Muscle of leg (tissue), 11 donors: ENCODE measurements around the gene SHB. TPM values are rescaled to one million over a fixed set of nuclear protein-coding genes. Genes with fewer than 3 reads are reported as not detected.

Experiments used
- DNase-seq: peaks from one replicate; pipeline ENCODE4 v3.0.0; 2013
- H3K27ac ChIP-seq: one replicate; pipeline ENCODE4 v1.5.1; 2013; ENCODE audit warnings: mild to moderate bottlenecking, low read length, control low read depth
- H3K27me3 ChIP-seq: one replicate; pipeline ENCODE4 v1.6.1; 2013; ENCODE audit warnings: low read length; ENCODE audit not compliant: control insufficient read depth, insufficient read depth
- H3K36me3 ChIP-seq: one replicate; pipeline ENCODE4 v1.6.1; 2013; ENCODE audit warnings: low read length; ENCODE audit not compliant: control insufficient read depth, insufficient read depth
- H3K4me1 ChIP-seq: one replicate; pipeline ENCODE4 v1.6.1; 2013; ENCODE audit warnings: low read length; ENCODE audit not compliant: control insufficient read depth, insufficient read depth
- H3K4me3 ChIP-seq: one replicate; pipeline ENCODE4 v1.5.1; 2013; ENCODE audit warnings: low read length, control low read depth
- H3K9me3 ChIP-seq: replicated peaks from 2 replicates; pipeline ENCODE4 v1.6.1; 2013; ENCODE audit warnings: low read depth, low read length; ENCODE audit not compliant: control insufficient read depth
- WGBS: methylation state at CpG from one replicate; pipeline ENCODE4 v1.1.5; 2013; ENCODE audit warnings: missing lambda C conversion rate; ENCODE audit not compliant: insufficient coverage; 5-methylcytosine and 5-hydroxymethylcytosine counted together
- polyA plus RNA-seq, 8 donors: library from polyadenylated mRNA; unstranded; fragments of 120-200 nt; gene quantifications; one replicate each; pipeline versions ENCODE4 v1.2.1 to v1.2.3, GENCODE V29; 2013; ENCODE audit warnings: inconsistent platforms in 1 of 8, low replicate concordance in 1 of 8; ENCODE audit not compliant: insufficient read length in 8 of 8, insufficient read depth in 1 of 8
- total RNA-seq: library from RNA; stranded (reverse); fragments of 120-200 nt; gene quantifications from one replicate; pipeline ENCODE4 v1.2.4, GENCODE V29; 2013

SHB gene
- total and polyA plus RNA-seq, 9 donors, result 5.0 to 9.1 (median 6.2) TPM

DNA sequence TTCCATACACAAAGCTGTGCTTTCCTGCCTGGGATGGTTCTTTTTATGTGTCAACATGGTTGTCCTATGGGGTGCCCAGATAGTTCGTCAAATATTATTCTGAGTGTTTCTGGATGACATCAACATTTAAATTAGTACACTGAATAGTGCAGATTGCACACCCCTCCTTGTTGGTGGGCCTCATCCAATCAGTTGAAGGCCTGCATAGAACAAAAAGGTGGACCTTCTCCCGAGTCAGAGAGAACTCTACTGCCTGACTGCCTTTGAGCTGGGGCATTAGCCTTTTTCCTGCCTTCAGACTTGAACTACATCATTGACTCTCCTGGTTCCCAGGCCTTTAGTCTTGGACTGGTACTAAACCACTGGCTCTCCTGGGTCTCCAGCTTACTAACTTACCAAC, 80.4 kb downstream of the SHB start:
- DNase-seq, result no peak
- WGBS, result 54% methylated on average over 1 of the region's 2 CpGs
- Histone ChIP-seq H3K9me3 (no peaks in the 10 kb centered on the region), H3K27ac (peak overlapping the region; percentile 76), H3K36me3 (no peaks in the 10 kb centered on the region), H3K27me3 (no peaks in the 10 kb centered on the region), H3K4me1 (peaks cover 58% of the 10 kb centered on the region), H3K4me3 (no peak overlapping the region)

DNA sequence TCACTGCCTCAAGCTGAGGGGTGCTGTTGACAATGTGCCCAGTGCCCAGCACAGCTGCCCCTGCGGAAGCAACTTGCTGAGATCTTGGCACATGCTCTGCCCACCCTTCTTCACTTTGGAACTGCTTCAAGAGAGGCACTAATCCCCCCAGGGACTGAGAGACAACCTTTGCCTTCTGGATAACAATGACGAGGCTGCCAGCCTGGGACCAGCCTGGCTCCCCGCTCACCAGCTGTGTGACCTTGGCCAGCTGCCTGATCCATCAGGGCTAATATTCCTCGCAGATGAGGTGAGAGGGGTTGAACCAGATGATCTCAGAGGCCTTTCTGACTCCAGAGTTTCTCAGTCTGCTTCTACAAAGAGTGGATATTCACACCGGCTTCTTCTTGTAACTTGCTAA, 81.0 kb downstream of the SHB start:
- no peak overlapping the region for H3K4me3 ChIP-seq
- H3K27me3 ChIP-seq, result no peaks in the 10 kb centered on the region
- H3K4me1 ChIP-seq, result peaks cover 57% of the 10 kb centered on the region
- H3K27ac ChIP-seq, result no peak overlapping the region
- 44% methylated on average over 3 of the region's 5 CpGs for WGBS
- H3K36me3 ChIP-seq, result no peaks in the 10 kb centered on the region
- H3K9me3 ChIP-seq, result no peaks in the 10 kb centered on the region
- peak; percentile 44 for DNase-seq

GRCh38 chr9:37987467-37987981, 81.5 kb downstream of the SHB start:
- H3K9me3 ChIP-seq, result no peaks in the 10 kb centered on the region
- peaks cover 53% of the 10 kb centered on the region for H3K4me1 ChIP-seq
- H3K27ac ChIP-seq, result no peak overlapping the region
- H3K4me3 ChIP-seq, result no peak overlapping the region
- DNase-seq, result no peak
- no peaks in the 10 kb centered on the region for H3K36me3 ChIP-seq
- 74% methylated on average over 4 of the region's 7 CpGs for WGBS
- no peaks in the 10 kb centered on the region for H3K27me3 ChIP-seq

- H3K4me3 ChIP-seq, result no peak overlapping the region
- no peaks in the 10 kb centered on the region for H3K36me3 ChIP-seq
- peaks cover 51% of the 10 kb centered on the region for H3K4me1 ChIP-seq
- 58% methylated on average over 15 of the region's 15 CpGs for WGBS
- no peak overlapping the region for H3K27ac ChIP-seq
- no peaks in the 10 kb centered on the region for H3K9me3 ChIP-seq
- H3K27me3 ChIP-seq, result no peaks in the 10 kb centered on the region
- no peak for DNase-seq
These were observed 82.2 kb downstream of the SHB start for GRCh38 chr9:37986771-37987258.

- H3K27me3 ChIP-seq, result no peaks in the 10 kb centered on the region
- DNase-seq, result no peak
- peaks cover 50% of the 10 kb centered on the region for H3K4me1 ChIP-seq
- H3K36me3 ChIP-seq, result no peaks in the 10 kb centered on the region
- WGBS, result 81% methylated on average over 4 of the region's 4 CpGs
- H3K27ac ChIP-seq, result no peak overlapping the region
- H3K4me3 ChIP-seq, result no peak overlapping the region
- H3K9me3 ChIP-seq, result no peaks in the 10 kb centered on the region
These were observed 83.0 kb downstream of the SHB start for GRCh38 chr9:37986001-37986400.

GRCh38 chr9:37984672-37985611, 84.1 kb downstream of the SHB start:
- no peaks in the 10 kb centered on the region for H3K36me3 ChIP-seq
- no peaks in the 10 kb centered on the region for H3K27me3 ChIP-seq
- no peaks in the 10 kb centered on the region for H3K9me3 ChIP-seq
- H3K4me1 ChIP-seq, result peaks cover 46% of the 10 kb centered on the region
- peak; percentile 70 for DNase-seq
- peak overlapping the region; percentile 55 for H3K27ac ChIP-seq
- 33% methylated on average over 12 of the region's 26 CpGs for WGBS
- no peak overlapping the region for H3K4me3 ChIP-seq

DNA sequence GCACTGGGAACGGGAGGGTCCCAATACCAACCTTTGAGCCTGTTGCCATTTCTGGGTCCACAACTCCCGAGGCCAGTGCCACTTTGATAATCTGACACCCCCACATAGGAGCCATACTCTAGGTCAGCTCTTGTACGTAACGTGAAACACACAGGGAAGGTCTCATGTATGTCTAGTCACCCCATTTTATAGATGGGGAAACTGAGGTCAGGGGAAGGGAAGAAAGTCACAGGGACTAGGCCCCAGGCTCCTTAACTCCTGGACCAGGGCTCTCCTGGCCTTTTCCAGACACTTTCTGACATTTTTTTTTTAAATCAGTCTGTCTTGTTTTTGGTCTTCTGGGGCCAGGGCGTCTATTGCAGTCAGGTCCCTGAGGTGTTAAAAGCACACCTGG, 84.8 kb downstream of the SHB start:
- no peak overlapping the region for H3K27ac ChIP-seq
- no peaks in the 10 kb centered on the region for H3K36me3 ChIP-seq
- no peak overlapping the region for H3K4me3 ChIP-seq
- H3K4me1 ChIP-seq, result peaks cover 43% of the 10 kb centered on the region
- no peaks in the 10 kb centered on the region for H3K9me3 ChIP-seq
- H3K27me3 ChIP-seq, result no peaks in the 10 kb centered on the region
- 95% methylated on average over 3 of the region's 5 CpGs for WGBS
- DNase-seq, result no peak

GRCh38 chr9:37983381-37984067, 85.5 kb downstream of the SHB start:
- no peaks in the 10 kb centered on the region for H3K36me3 ChIP-seq
- no peaks in the 10 kb centered on the region for H3K9me3 ChIP-seq
- no peak for DNase-seq
- peaks cover 40% of the 10 kb centered on the region for H3K4me1 ChIP-seq
- 97% methylated on average over 10 of the region's 12 CpGs for WGBS
- H3K4me3 ChIP-seq, result no peak overlapping the region
- H3K27ac ChIP-seq, result no peak overlapping the region
- no peaks in the 10 kb centered on the region for H3K27me3 ChIP-seq

DNA sequence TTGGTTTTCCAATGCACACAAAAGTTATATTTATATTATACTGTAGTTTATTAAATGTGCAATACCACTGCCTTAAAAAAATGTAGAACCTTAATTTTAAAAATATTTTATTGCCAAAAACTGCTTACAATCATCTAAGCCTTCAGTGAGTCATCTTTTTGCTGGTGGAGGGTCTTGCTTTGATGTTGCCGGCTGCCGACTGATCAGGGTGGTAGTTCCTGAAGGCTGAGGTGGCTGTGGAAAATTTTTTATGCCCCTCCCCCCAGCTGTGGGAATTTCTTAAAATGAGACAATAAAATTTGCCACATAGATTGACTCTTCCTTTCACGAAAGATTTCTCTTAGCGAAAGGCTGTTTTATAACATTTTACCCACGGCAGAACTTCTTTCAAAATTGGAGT, 89.2 kb downstream of the SHB start:
- 80% methylated on average over 2 of the region's 5 CpGs for WGBS
- DNase-seq, result no peak
- no peak overlapping the region for H3K27ac ChIP-seq
- no peak overlapping the region for H3K4me3 ChIP-seq
- peaks cover 7% of the 10 kb centered on the region for H3K4me1 ChIP-seq
- no peaks in the 10 kb centered on the region for H3K27me3 ChIP-seq
- no peaks in the 10 kb centered on the region for H3K36me3 ChIP-seq
- no peaks in the 10 kb centered on the region for H3K9me3 ChIP-seq

GRCh38 chr9:37978983-37979382, 90.0 kb downstream of the SHB start:
- no peak overlapping the region for H3K27ac ChIP-seq
- H3K9me3 ChIP-seq, result no peaks in the 10 kb centered on the region
- H3K4me3 ChIP-seq, result no peak overlapping the region
- H3K27me3 ChIP-seq, result no peaks in the 10 kb centered on the region
- 73% methylated on average over 2 of the region's 3 CpGs for WGBS
- no peak for DNase-seq
- H3K4me1 ChIP-seq, result peaks cover 2% of the 10 kb centered on the region
- H3K36me3 ChIP-seq, result peaks cover 6% of the 10 kb centered on the region
